ENCODE data around the gene CDC37. TPM values are rescaled to one million over a fixed set of nuclear protein-coding genes. Genes with fewer than 3 reads are reported as not detected.
A peak's percentile ranks its signal among the peaks of the same experiment; 100 is the strongest.

CDC37 gene
- 100 to 1,000 TPM; 146 to 308 (median 195) TPM for total RNA-seq

GRCh38 chr19:10403137-10404021, at the start of gene CDC37:
Gene CDC37 (minus strand): TSS chr19:10403542. CDS start chr19:10403479, 63 bp downstream.
- TF ChIP-seq, protein P1, sequence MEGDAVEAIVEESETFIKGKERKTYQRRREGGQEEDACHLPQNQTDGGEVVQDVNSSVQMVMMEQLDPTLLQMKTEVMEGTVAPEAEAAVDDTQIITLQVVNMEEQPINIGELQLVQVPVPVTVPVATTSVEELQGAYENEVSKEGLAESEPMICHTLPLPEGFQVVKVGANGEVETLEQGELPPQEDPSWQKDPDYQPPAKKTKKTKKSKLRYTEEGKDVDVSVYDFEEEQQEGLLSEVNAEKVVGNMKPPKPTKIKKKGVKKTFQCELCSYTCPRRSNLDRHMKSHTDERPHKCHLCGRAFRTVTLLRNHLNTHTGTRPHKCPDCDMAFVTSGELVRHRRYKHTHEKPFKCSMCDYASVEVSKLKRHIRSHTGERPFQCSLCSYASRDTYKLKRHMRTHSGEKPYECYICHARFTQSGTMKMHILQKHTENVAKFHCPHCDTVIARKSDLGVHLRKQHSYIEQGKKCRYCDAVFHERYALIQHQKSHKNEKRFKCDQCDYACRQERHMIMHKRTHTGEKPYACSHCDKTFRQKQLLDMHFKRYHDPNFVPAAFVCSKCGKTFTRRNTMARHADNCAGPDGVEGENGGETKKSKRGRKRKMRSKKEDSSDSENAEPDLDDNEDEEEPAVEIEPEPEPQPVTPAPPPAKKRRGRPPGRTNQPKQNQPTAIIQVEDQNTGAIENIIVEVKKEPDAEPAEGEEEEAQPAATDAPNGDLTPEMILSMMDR (IDR thresholded peaks at IDR 0.05): no peak
- ATAC-seq (ENCODE audit: low FRiP score) (peak; percentile 86), DNase-seq (ENCODE audit: low spot score) (peak; percentile 94)

DNA sequence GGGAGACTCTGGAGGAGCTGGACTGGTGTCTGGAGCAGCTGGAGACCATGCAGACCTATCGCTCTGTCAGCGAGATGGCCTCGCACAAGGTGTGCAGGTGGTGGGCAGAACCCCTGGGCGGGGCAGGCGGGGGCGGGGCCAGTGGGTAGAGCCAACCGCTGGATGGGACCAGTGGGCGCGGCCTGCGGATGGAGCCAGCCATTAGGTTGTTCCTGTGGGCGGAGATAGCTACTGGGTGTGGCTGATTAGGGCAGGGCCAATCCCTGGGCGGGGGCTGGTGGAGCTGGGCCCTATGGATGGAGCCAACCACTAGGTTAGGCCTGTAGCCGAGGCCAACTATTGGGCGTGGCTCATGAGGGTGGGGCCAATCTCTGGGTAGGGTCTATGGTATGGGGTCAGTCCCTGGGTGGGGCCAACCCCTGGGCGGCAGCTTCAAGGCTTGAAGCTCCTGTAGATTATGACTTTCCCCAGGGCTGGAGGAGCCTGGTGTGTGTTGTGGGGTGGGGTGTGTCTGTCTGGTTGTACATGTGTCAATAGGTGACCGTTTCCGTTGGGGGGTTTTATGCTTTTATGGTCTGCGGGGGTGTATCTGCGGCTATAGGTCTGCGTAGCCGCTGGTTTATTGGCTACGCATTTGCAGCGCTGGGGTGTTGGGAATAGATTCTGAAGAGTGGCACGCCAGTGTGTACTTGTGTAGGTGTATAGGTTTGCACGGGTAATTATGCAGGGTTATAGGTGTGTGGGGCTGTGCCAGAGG, 47.7 kb upstream of the CDC37 start:
- ATAC-seq (ENCODE audit: low FRiP score) (no peak), DNase-seq (ENCODE audit: low spot score) (no peak)
- TF ChIP-seq, protein P1 (IDR thresholded peaks at IDR 0.05): no peak

DNA sequence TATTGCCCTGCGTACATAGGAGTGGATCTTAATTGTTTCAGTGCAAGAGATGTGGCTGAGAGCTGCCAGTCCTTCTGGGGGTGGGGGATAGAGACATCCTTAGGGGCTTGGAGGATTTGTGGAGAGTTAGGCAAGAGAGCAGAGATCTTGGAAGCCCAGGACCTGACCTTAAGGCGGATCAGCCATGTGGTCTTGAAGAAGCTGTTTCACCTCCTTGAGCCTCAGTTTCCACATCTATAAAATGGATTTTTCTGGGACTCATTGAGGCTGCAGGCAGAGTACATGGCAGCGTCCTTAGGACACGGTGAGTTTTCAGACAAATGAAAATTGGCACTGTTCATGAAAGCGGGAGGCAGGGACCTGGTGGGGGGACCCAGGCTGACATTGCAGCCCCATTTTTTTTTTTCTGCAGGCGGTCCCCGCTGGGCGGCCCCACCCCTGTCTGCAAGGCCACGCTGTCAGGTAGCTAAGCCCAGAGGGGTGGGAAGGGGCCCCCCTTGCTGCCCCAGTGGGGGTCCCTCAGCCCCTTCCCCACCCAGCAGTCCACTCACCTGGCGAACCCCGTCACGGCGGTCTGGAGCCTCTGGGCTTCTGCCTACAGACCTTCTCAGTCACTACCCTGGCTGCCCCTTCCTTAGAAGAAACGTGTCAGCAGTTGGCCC, 47.0 kb upstream of the CDC37 start:
- no peak for DNase-seq (ENCODE audit: low spot score)
- ATAC-seq (ENCODE audit: low FRiP score): no peak
- TF ChIP-seq, protein P1 (IDR thresholded peaks at IDR 0.05): no peak

DNA sequence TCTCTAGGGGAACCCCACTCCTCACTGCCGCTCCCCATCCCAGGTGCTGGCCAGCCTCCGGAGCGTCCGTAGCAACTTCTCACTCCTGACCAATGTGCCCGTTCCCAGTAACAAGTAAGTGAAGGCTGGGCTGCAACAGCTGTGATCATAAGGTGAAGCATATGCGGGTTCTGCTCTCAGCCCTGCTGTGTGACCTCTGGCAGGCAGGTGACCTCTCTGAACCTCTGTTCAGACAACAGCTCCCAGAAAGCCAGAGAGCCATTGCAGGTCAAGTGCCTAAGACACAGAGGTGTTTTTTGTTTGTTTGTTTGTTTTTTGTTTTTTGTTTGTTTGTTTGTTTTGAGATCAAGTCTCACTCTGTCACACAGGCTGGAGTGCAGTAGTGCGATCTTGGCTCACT, 45.7 kb upstream of the CDC37 start:
- ATAC-seq (ENCODE audit: low FRiP score): no peak
- no peak for DNase-seq (ENCODE audit: low spot score)
- TF ChIP-seq, protein P1 (IDR thresholded peaks at IDR 0.05): no peak

GRCh38 chr19:10442698-10443097, 39.4 kb upstream of the CDC37 start:
- DNase-seq (ENCODE audit: low spot score) (no peak), ATAC-seq (ENCODE audit: low FRiP score) (no peak)
- TF ChIP-seq, protein P1 (IDR thresholded peaks at IDR 0.05): no peak

DNA sequence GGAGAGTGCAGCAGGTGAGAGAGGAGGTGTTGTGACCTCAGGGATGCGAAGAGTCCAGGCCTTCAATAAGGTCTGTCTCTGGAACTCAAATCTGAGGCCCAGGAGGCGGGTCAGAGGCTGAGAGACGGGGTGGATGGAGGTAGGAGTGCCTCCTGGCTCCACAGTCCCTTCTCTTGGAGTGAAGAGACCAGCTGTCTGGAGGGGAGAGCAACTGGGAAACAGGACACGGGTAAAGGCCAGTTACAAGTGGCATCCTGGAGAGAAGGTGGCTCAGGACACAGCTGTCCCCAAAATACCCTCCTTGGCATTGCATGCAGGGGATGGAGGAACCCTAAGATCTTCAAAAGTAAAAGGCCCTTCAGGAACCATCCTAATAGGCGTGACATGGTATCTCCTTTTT, 36.2 kb upstream of the CDC37 start:
- TF ChIP-seq, protein P1 (IDR thresholded peaks at IDR 0.05): no peak
- ATAC-seq (ENCODE audit: low FRiP score) (no peak), DNase-seq (ENCODE audit: low spot score) (no peak)

All from omental fat pad (tissue), 4 donors.